ENCODE measurements around the gene KCNA4. TPM values are rescaled to one million over a fixed set of nuclear protein-coding genes. Genes with fewer than 3 reads are reported as not detected.
"Not testable (repeated sequence)": the region's sequence is repeated elsewhere in the genome, so short reads cannot be mapped to it uniquely, and the experiment has no call there.

The KCNA4 gene
- total RNA-seq (0.09 TPM), polyA plus RNA-seq (0.07 TPM)
- long read RNA-seq, donor 1 = 0 reads
- long read RNA-seq, donor 2 = 0 reads
- long read RNA-seq, donor 3 = 0 reads
- long read RNA-seq, donor 4 = 0 reads
- long read RNA-seq, donor 5 = 0 reads
- long read RNA-seq, donor 6 = 0 reads
- long read RNA-seq, donor 7 = 0 reads
- long read RNA-seq, donor 8 = 0 reads
- long read RNA-seq, donor 9 = 0 reads
- long read RNA-seq, donor 10 = 0 reads

DNA sequence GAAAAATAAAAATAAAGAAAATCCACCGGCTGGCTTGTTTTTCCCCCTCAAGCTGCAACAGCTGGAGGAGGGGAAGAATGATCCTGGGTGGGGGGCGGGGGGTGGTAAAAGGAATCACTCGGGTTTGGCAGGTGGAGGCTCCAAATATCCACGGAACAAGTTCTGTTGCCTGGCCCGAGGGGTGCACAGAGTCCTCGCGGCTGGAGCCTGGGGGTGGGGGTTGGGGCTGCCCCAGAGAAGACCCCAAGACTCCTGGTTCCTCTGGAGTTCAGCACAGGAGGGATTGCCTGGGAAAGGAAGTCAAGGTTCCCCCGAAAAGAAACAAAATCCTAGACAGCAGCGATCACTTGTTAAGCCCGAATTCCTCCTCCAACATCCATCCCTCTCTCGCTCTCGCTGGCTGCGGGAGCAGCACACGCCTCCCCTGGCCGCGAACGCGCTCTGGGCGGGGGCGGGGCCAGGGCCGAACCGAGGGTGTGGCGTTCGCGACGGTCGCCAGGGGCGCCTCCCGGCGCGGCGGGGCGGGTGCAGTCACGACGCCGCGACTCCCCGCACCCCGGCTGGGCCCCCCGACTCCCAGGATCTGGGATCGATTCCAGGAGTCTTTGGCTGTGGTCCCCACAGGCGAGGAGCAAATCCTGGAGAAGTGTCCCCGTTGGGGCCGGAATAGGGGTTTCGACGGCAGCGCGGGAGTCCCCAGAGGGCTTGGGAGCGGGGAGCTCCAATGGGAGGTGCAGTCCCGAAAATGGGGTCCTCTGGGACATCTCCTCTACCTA is at the start of gene KCNA4:
Gene KCNA4 (minus strand): TSS at position 443 of the 776 bp plus-strand sequence. CDS start 4,352 bp downstream, outside the sequence.
- Histone ChIP-seq H3K4me3 (ENCODE audit: low read length in 2 of 2) (no peak within 1 kb of the TSS), H3K27ac (ENCODE audit: low read depth in 1 of 2, low read length in 1 of 2) (no peak within 1 kb of the TSS), H3K4me1 (ENCODE audit: control insufficient read depth in 2 of 2, insufficient read depth in 2 of 2, low read length in 2 of 2) (no peaks in the 10 kb centered on the region), H3K9me3 (ENCODE audit: control insufficient read depth in 2 of 2, insufficient read depth in 1 of 2, low read length in 1 of 2) (peaks cover 0 to 2% of the 10 kb centered on the region in 2 donors), H3K36me3 (ENCODE audit: control insufficient read depth in 2 of 2, insufficient read depth in 2 of 2, low read length in 1 of 2) (no peaks in the 10 kb centered on the region), H3K27me3 (ENCODE audit: control insufficient read depth in 2 of 2, insufficient read depth in 1 of 2, low read length in 1 of 2) (peaks cover 33 to 49% of the 10 kb centered on the region in 2 donors)
- WGBS = 4% methylated on average over 50 of the region's 50 CpGs
- no peak for DNase-seq (ENCODE audit: low read depth in 6 of 9, low spot score in 9 of 9)

DNA sequence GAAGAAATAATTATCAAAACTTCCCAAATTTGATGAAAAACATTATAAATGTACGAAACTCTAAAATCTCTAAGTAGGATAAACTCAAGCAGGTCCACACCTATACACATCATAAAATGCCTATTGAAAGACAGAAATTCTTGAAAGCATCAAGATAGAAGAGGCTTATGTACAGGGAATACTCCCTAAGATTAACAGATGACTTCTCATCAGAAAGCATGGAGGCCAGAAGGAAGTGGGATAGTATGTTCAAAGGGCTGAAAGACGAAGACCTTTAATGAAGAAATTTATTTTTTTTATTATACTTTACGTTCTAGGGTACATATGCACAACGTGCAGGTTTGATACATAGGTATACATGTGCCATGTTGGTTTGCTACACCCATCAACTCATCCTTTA is 45.3 kb upstream of the KCNA4 start:
- no peaks in the 10 kb centered on the region for H3K27me3 ChIP-seq (ENCODE audit: control insufficient read depth in 2 of 2, insufficient read depth in 1 of 2, low read length in 1 of 2)
- WGBS = 75% methylated on average over 4 of the region's 4 CpGs
- peaks cover 0 to under 1% of the 10 kb centered on the region in 2 donors for H3K9me3 ChIP-seq (ENCODE audit: control insufficient read depth in 2 of 2, insufficient read depth in 1 of 2, low read length in 1 of 2)
- no peaks in the 10 kb centered on the region for H3K36me3 ChIP-seq (ENCODE audit: control insufficient read depth in 2 of 2, insufficient read depth in 2 of 2, low read length in 1 of 2)
- no peak overlapping the region for H3K4me3 ChIP-seq (ENCODE audit: low read length in 2 of 2)
- no peak for DNase-seq (ENCODE audit: low read depth in 6 of 9, low spot score in 9 of 9)
- H3K27ac ChIP-seq (ENCODE audit: low read depth in 1 of 2, low read length in 1 of 2) = no peak overlapping the region
- H3K4me1 ChIP-seq (ENCODE audit: control insufficient read depth in 2 of 2, insufficient read depth in 2 of 2, low read length in 2 of 2) = no peaks in the 10 kb centered on the region

DNA sequence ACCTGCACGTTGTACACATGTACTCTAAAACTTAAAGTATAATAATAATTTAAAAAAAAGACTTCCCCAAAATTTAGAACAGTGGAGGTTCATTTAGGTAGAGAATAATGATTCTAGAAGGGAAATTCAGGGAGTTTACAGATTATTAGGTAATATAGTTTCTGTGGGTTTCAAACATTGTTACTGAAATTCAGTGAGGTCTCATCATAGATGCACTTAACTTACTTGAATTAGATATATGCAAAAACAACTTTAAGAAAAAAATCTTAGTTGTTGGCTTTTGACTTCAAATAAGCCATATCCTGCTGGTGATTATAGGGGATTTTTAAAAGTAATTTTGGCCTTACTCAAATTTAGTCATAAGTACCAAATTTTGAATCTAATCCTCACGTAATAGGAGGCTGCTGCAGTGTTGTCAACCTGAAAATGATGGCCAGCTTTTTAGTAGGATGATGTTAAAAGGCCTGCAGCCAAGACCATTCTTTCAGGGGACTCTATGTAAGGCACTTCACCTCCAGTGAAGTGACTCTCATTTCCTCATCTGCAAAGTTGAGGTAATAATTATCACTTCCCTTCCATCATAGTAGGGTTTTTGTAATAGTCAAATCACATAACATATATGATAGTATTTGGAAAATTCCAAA is 42.5 kb upstream of the KCNA4 start:
- no peaks in the 10 kb centered on the region for H3K36me3 ChIP-seq (ENCODE audit: control insufficient read depth in 2 of 2, insufficient read depth in 2 of 2, low read length in 1 of 2)
- WGBS = 90% methylated on average over 2 of the region's 2 CpGs
- no peak for DNase-seq (ENCODE audit: low read depth in 6 of 9, low spot score in 9 of 9)
- H3K27me3 ChIP-seq (ENCODE audit: control insufficient read depth in 2 of 2, insufficient read depth in 1 of 2, low read length in 1 of 2) = no peaks in the 10 kb centered on the region
- H3K4me3 ChIP-seq (ENCODE audit: low read length in 2 of 2) = no peak overlapping the region
- no peak overlapping the region for H3K27ac ChIP-seq (ENCODE audit: low read depth in 1 of 2, low read length in 1 of 2)
- H3K4me1 ChIP-seq (ENCODE audit: control insufficient read depth in 2 of 2, insufficient read depth in 2 of 2, low read length in 2 of 2) = no peaks in the 10 kb centered on the region
- H3K9me3 ChIP-seq (ENCODE audit: control insufficient read depth in 2 of 2, insufficient read depth in 1 of 2, low read length in 1 of 2) = no peaks in the 10 kb centered on the region

DNA sequence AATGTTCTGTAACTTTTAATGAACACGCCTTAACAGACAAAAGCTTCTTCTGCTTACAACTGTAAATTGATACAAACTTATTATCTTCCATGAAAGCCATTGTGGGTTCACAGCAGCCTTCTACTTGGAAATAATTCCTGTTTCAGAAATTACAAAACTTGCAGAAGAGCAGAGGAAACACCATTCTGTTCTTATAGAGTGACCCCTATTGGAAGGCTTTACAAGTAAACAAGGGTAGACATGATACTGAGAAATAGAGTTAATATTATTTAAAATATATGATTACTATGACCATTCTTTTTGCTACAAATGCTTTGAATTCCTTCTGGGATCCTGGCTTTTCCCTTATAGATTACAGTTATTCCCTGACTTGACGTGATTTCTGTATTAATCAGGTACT is 32.4 kb upstream of the KCNA4 start:
- Histone ChIP-seq H3K27me3 (ENCODE audit: control insufficient read depth in 2 of 2, insufficient read depth in 1 of 2, low read length in 1 of 2) (no peaks in the 10 kb centered on the region), H3K9me3 (ENCODE audit: control insufficient read depth in 2 of 2, insufficient read depth in 1 of 2, low read length in 1 of 2) (no peaks in the 10 kb centered on the region), H3K36me3 (ENCODE audit: control insufficient read depth in 2 of 2, insufficient read depth in 2 of 2, low read length in 1 of 2) (no peaks in the 10 kb centered on the region), H3K4me1 (ENCODE audit: control insufficient read depth in 2 of 2, insufficient read depth in 2 of 2, low read length in 2 of 2) (no peaks in the 10 kb centered on the region), H3K4me3 (ENCODE audit: low read length in 2 of 2) (no peak overlapping the region), H3K27ac (ENCODE audit: low read depth in 1 of 2, low read length in 1 of 2) (no peak overlapping the region)
- no peak for DNase-seq (ENCODE audit: low read depth in 6 of 9, low spot score in 9 of 9)
- 32% methylated on average over 2 of the region's 2 CpGs for WGBS

DNA sequence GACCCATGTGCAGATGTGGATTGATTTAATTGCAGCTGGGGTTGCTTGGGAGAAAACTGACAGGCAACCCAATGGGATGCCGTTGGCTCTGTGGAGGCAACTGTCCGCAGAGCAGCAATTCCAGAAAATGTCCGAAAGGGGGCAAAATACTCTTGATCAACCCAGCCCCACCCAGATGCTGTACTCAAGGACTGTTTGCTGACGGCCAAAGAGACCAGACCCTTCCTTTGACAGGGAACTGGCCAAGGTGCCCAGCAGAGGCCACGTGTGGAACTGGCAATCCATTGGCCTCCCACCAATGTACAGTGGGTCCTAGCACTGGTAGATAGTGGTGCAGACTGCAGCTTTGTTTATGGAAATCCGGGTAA is 29.7 kb upstream of the KCNA4 start:
- DNase-seq (ENCODE audit: low read depth in 6 of 9, low spot score in 9 of 9) = no peak
- Histone ChIP-seq H3K4me1 (ENCODE audit: control insufficient read depth in 2 of 2, insufficient read depth in 2 of 2, low read length in 2 of 2) (no peaks in the 10 kb centered on the region), H3K27me3 (ENCODE audit: control insufficient read depth in 2 of 2, insufficient read depth in 1 of 2, low read length in 1 of 2) (no peaks in the 10 kb centered on the region), H3K4me3 (ENCODE audit: low read length in 2 of 2) (no peak overlapping the region), H3K27ac (ENCODE audit: low read depth in 1 of 2, low read length in 1 of 2) (no peak overlapping the region), H3K9me3 (ENCODE audit: control insufficient read depth in 2 of 2, insufficient read depth in 1 of 2, low read length in 1 of 2) (no peaks in the 10 kb centered on the region), H3K36me3 (ENCODE audit: control insufficient read depth in 2 of 2, insufficient read depth in 2 of 2, low read length in 1 of 2) (no peaks in the 10 kb centered on the region)
- WGBS = 39% methylated on average over 6 of the region's 6 CpGs

DNA sequence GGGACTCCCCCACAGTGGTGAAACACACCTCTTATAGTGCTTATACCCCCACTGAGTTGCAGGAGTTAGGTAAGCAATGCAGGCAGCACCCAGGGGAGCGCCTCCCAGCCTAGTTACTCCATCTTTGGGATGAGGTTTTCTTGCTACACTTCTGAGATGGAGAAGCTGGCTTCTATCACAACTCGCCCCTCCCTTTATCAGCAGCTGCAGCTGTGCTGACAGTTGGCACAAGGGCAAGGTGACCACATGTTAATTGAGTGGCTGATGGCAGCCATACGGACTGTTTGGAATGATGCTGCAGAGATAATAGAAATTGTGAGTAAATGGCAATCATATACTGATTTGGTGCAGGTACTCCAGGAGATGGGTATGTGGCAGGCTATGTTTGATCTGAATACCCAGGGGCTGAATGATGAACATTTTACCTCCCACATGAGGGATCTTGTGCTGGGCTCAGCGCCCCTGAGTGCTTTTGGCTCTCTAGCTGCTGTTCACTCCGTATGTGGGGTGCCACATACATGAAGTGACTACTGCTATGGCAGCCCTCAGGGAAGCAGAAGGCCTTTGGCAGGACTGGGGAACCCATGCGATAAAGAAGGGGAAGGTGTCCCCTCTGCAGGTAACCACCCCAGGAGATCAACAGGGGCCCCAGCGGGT is 29.2 kb upstream of the KCNA4 start:
- WGBS = 58% methylated on average over 7 of the region's 7 CpGs
- Histone ChIP-seq H3K27me3 (ENCODE audit: control insufficient read depth in 2 of 2, insufficient read depth in 1 of 2, low read length in 1 of 2) (no peaks in the 10 kb centered on the region), H3K4me3 (ENCODE audit: low read length in 2 of 2) (no peak overlapping the region), H3K4me1 (ENCODE audit: control insufficient read depth in 2 of 2, insufficient read depth in 2 of 2, low read length in 2 of 2) (no peaks in the 10 kb centered on the region), H3K27ac (ENCODE audit: low read depth in 1 of 2, low read length in 1 of 2) (no peak overlapping the region), H3K36me3 (ENCODE audit: control insufficient read depth in 2 of 2, insufficient read depth in 2 of 2, low read length in 1 of 2) (no peaks in the 10 kb centered on the region), H3K9me3 (ENCODE audit: control insufficient read depth in 2 of 2, insufficient read depth in 1 of 2, low read length in 1 of 2) (no peaks in the 10 kb centered on the region)
- no peak for DNase-seq (ENCODE audit: low read depth in 6 of 9, low spot score in 9 of 9)

DNA sequence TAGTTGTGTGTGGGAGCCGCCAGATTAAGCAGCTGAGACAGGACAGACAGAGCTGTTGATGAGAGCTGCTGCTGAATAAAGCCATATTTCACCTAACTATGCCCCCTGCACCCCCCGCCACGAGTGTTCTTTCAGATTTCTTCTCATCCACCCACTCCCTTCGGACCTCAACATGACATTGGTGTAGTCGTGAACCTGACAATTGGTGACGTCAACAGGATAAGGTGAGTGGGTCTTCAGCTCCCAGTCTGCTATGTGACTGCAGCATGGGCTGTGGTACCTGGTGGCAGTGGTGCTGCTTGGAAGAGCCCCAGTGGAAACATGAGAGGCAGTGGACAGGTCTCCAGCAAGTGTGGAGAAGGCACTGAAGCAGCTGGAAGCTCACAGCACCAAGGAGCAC is 28.3 kb upstream of the KCNA4 start:
- Histone ChIP-seq H3K4me1 (ENCODE audit: control insufficient read depth in 2 of 2, insufficient read depth in 2 of 2, low read length in 2 of 2) (no peaks in the 10 kb centered on the region), H3K4me3 (ENCODE audit: low read length in 2 of 2) (no peak overlapping the region), H3K27ac (ENCODE audit: low read depth in 1 of 2, low read length in 1 of 2) (no peak overlapping the region), H3K9me3 (ENCODE audit: control insufficient read depth in 2 of 2, insufficient read depth in 1 of 2, low read length in 1 of 2) (no peaks in the 10 kb centered on the region), H3K36me3 (ENCODE audit: control insufficient read depth in 2 of 2, insufficient read depth in 2 of 2, low read length in 1 of 2) (no peaks in the 10 kb centered on the region), H3K27me3 (ENCODE audit: control insufficient read depth in 2 of 2, insufficient read depth in 1 of 2, low read length in 1 of 2) (no peaks in the 10 kb centered on the region)
- 83% methylated on average over 6 of the region's 6 CpGs for WGBS
- DNase-seq (ENCODE audit: low read depth in 6 of 9, low spot score in 9 of 9) = no peak

DNA sequence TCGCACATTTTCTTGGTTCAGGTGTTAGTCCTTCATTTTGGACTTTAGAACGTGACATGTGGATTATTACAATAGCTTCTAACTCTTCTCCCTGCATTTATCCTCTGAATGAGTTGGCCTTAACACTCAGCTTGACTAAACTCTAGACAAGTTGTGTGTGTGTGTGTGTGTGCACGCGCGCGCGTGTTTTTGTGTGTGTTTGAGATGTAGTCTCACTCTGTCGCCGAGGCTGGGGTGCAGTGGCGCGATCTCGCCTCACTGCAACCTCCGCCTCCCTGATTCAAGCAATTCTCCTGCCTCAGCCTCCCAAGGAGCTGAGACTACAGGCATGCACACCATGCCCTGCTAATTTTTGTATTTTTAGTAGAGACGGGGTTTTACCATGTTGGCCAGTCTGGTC is 24.3 kb upstream of the KCNA4 start:
- Histone ChIP-seq H3K4me3 (ENCODE audit: low read length in 2 of 2) (no peak overlapping the region), H3K4me1 (ENCODE audit: control insufficient read depth in 2 of 2, insufficient read depth in 2 of 2, low read length in 2 of 2) (no peaks in the 10 kb centered on the region), H3K36me3 (ENCODE audit: control insufficient read depth in 2 of 2, insufficient read depth in 2 of 2, low read length in 1 of 2) (no peaks in the 10 kb centered on the region), H3K9me3 (ENCODE audit: control insufficient read depth in 2 of 2, insufficient read depth in 1 of 2, low read length in 1 of 2) (no peaks in the 10 kb centered on the region), H3K27me3 (ENCODE audit: control insufficient read depth in 2 of 2, insufficient read depth in 1 of 2, low read length in 1 of 2) (no peaks in the 10 kb centered on the region), H3K27ac (ENCODE audit: low read depth in 1 of 2, low read length in 1 of 2) (no peak overlapping the region)
- no peak for DNase-seq (ENCODE audit: low read depth in 6 of 9, low spot score in 9 of 9)
- 96% methylated on average over 14 of the region's 14 CpGs for WGBS

DNA sequence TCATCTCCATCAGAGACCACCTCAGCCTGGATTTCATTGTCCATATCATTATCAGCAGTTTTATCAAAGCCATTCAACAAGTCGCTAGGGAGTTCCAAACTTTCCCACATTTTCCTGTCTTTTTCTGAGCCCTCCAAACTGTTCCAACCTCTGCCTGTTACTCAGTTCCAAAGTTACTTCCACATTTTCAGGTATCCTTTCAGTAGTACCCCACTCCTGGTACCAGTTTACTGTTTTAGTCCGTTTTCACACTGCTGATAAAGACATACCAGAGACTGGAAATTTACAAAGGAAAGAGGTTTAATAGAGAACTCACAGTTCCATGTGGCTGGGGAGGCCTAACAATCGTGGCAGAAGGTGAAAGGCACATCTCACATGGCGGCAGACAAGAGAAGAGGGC is 17.9 kb upstream of the KCNA4 start:
- DNase-seq (ENCODE audit: low read depth in 6 of 9, low spot score in 9 of 9); H3K27me3 ChIP-seq (ENCODE audit: control insufficient read depth in 2 of 2, insufficient read depth in 1 of 2, low read length in 1 of 2); H3K27ac ChIP-seq (ENCODE audit: low read depth in 1 of 2, low read length in 1 of 2); H3K36me3 ChIP-seq (ENCODE audit: control insufficient read depth in 2 of 2, insufficient read depth in 2 of 2, low read length in 1 of 2); H3K9me3 ChIP-seq (ENCODE audit: control insufficient read depth in 2 of 2, insufficient read depth in 1 of 2, low read length in 1 of 2); H3K4me3 ChIP-seq (ENCODE audit: low read length in 2 of 2); H3K4me1 ChIP-seq (ENCODE audit: control insufficient read depth in 2 of 2, insufficient read depth in 2 of 2, low read length in 2 of 2): not testable (repeated sequence)
- 84% methylated on average over 4 of the region's 4 CpGs for WGBS
